SK-N-SH (cell line): ENCODE data around the gene ALDH3B1.

Experiments used
- CTCF ChIP-seq: fragments of 200-600 bp; sonication (generic); IDR thresholded peaks from 2 replicates; pipeline ENCODE4 v1.6.1; 2017; ENCODE audit warnings: antibody characterized with exemption, mild to moderate bottlenecking, moderate library complexity
- FOXM1 ChIP-seq: IDR thresholded peaks from 2 replicates; pipeline ENCODE4 v1.4.0; 2012; ENCODE audit warnings: low read depth, mild to moderate bottlenecking

GRCh38 chr11:68077617-68078582, 67.8 kb downstream of the ALDH3B1 start:
- TF ChIP-seq CTCF: no peak
- TF ChIP-seq FOXM1: no peak
